K562 (cell line): Measurements from ENCODE around the gene ALCAM. TPM values are rescaled to one million over a fixed set of nuclear protein-coding genes. Genes with fewer than 3 reads are reported as not detected.

Source experiments
- ATAC-seq: fragments of 200-7000 bp; cut with Tn5 transposase; 3 replicates; pipeline ENCODE4 v1.9.1; 2020; ENCODE audit warnings: moderate library complexity
- BruUV-seq: library from RNA; stranded (reverse); fragments of 400-500 nt; replicated peaks from 2 replicates; lab custom pipeline; 2021; lab: Mats Ljungman, UMichigan
- CTCF ChIA-PET: fragments of 300-600 bp; formaldehyde crosslinking; extraction: SDS; loops from one replicate; lab custom pipeline; 2021; ENCODE audit warnings: low intra/inter-chr PET ratio; lab: Yijun Ruan, JAX
- POLR2A ChIA-PET: fragments of 300-600, 350-650 bp; sonication (Branson Sonifier 250); formaldehyde crosslinking; extraction: SDS; loops from one replicate; lab custom pipeline; 2021; ENCODE audit warnings: antibody characterized with exemption, inconsistent platforms; lab: Yijun Ruan, JAX
- DNase-seq, 4 experiments: peaks; one replicate each; pipeline versions ENCODE4 v3.0.0 to v3.0.0-alpha.2; 2011 to 2018; ENCODE audit warnings: low spot score in 3 of 4, mixed read lengths in 3 of 4; ENCODE audit errors: extremely low read depth in 1 of 4
- FAIRE-seq: peaks from 2 replicates; lab custom pipeline; 2011; peaks lifted over from hg19 to GRCh38; lab: Jason Lieb, UNC
- H2AFZ ChIP-seq: 2 replicates; pipeline ENCODE4 v1.6.0; 2011; ENCODE audit warnings: low read depth, low read length, control low read depth, inconsistent platforms
- H3K27ac ChIP-seq: fragments of 200-600 bp; 3 replicates; pipeline ENCODE4 v1.8.0; 2011; ENCODE audit warnings: low read depth, mild to moderate bottlenecking, control low read depth, inconsistent platforms, low read length, moderate library complexity, mixed read lengths; ENCODE audit errors: extremely low read depth
- H3K27me3 ChIP-seq, 2 experiments: fragments of 300-600 bp in 1 of 2; 2 replicates in 1 of 2; 3 replicates in 1 of 2; pipeline versions ENCODE4 v1.6.0 to v1.8.0; 2011; ENCODE audit warnings: inconsistent platforms in 2 of 2, low read length in 2 of 2, mild to moderate bottlenecking in 1 of 2, mixed read lengths in 1 of 2, moderate library complexity in 1 of 2; ENCODE audit not compliant: control insufficient read depth in 2 of 2, insufficient read depth in 2 of 2
- H3K36me3 ChIP-seq: fragments of 300-600 bp; 3 replicates; pipeline ENCODE4 v1.8.0; 2011; ENCODE audit warnings: mild to moderate bottlenecking, low read length, inconsistent platforms; ENCODE audit not compliant: control insufficient read depth, insufficient read depth
- H3K4me1 ChIP-seq, 2 experiments: fragments of 200-600 bp in 1 of 2; replicated peaks in 1 of 2; 2 replicates in 1 of 2; 3 replicates in 1 of 2; pipeline versions ENCODE4 v1.5.1 to v1.8.0; 2011; ENCODE audit warnings: inconsistent platforms in 2 of 2, low read length in 2 of 2, mild to moderate bottlenecking in 1 of 2, mixed read lengths in 1 of 2, moderate library complexity in 1 of 2; ENCODE audit not compliant: control insufficient read depth in 2 of 2, insufficient read depth in 2 of 2
- H3K4me2 ChIP-seq: 2 replicates; pipeline ENCODE4 v1.6.1; 2011; ENCODE audit warnings: low read length, control low read depth, inconsistent platforms, mixed read lengths; ENCODE audit not compliant: insufficient read depth
- H3K4me3 ChIP-seq: fragments of 200-600 bp; sonication (generic), shearing (Covaris generic); 2 replicates; pipeline ENCODE4 v1.5.1; 2016; ENCODE audit warnings: control low read depth, inconsistent platforms
- H3K79me2 ChIP-seq: fragments of 200-600 bp; 3 replicates; pipeline ENCODE4 v1.8.0; 2011; ENCODE audit warnings: low read length, inconsistent platforms; ENCODE audit not compliant: control insufficient read depth, insufficient read depth
- H3K9ac ChIP-seq, 2 experiments: 2 replicates each; pipeline versions ENCODE4 v1.6.0 to v1.6.1; 2011; ENCODE audit warnings: low read depth in 2 of 2, low read length in 2 of 2, control low read depth in 1 of 2, inconsistent platforms in 1 of 2, mild to moderate bottlenecking in 1 of 2, mixed read lengths in 1 of 2; ENCODE audit not compliant: insufficient read depth in 1 of 2
- H3K9me1 ChIP-seq: one replicate; pipeline ENCODE4 v1.6.0; 2011; ENCODE audit warnings: inconsistent platforms, mild to moderate bottlenecking, low read length, moderate library complexity; ENCODE audit not compliant: control insufficient read depth, insufficient read depth
- H3K9me3 ChIP-seq: replicated peaks from 2 replicates; pipeline ENCODE4 v1.5.1; 2011; ENCODE audit warnings: low read depth, low read length, inconsistent platforms; ENCODE audit not compliant: control insufficient read depth, insufficient read depth
- H4K20me1 ChIP-seq: replicated peaks from 2 replicates; pipeline ENCODE4 v1.6.1; 2011; ENCODE audit warnings: low read length, inconsistent platforms, mixed read lengths; ENCODE audit not compliant: control insufficient read depth, insufficient read depth
- AFF4 ChIP-seq: sonication (generic); formaldehyde crosslinking; IDR thresholded peaks from 2 replicates; pipeline ENCODE4 v1.8.0; 2023; ENCODE audit warnings: mild to moderate bottlenecking, missing genetic modification reagents
- ATF7 ChIP-seq: fragments of 450-650 bp; IDR thresholded peaks from 2 replicates; pipeline ENCODE4 v1.7.1; 2014; ENCODE audit warnings: mild to moderate bottlenecking, moderate library complexity
- DEAF1 ChIP-seq: fragments of 450-650 bp; formaldehyde crosslinking; IDR thresholded peaks from 2 replicates; pipeline ENCODE4 v1.4.0; 2020; ENCODE audit warnings: mild to moderate bottlenecking, moderate library complexity
- FUS ChIP-seq: fragments of 200-400 bp; formaldehyde crosslinking; optimal IDR thresholded peaks from 2 replicates; pipeline ENCODE3; 2017; ENCODE audit warnings: low read depth, low read length
- LCOR ChIP-seq: sonication (generic); formaldehyde crosslinking; IDR thresholded peaks from 2 replicates; pipeline ENCODE4 v1.8.0; 2022; ENCODE audit warnings: mild to moderate bottlenecking, missing genetic modification reagents
- RBBP5 ChIP-seq: fragments of 200-600 bp; sonication (generic); IDR thresholded peaks from 2 replicates; pipeline ENCODE4 v1.6.1; 2012; ENCODE audit warnings: borderline replicate concordance, mild to moderate bottlenecking, low read length, control low read depth, inconsistent platforms; ENCODE audit not compliant: insufficient read depth, poor library complexity, severe bottlenecking
- SAFB ChIP-seq: fragments of 200-400 bp; formaldehyde crosslinking; IDR thresholded peaks from 2 replicates; pipeline ENCODE4 v1.6.1; 2017; ENCODE audit warnings: low read depth, low read length, borderline replicate concordance
- ZNF134 ChIP-seq: fragments of 250-450 bp; sonication (Bioruptor Pico); conservative IDR thresholded peaks from 2 replicates; pipeline ENCODE4 v1.4.0; 2020
- ZNF217 ChIP-seq: sonication (generic); formaldehyde crosslinking; IDR thresholded peaks from 2 replicates; pipeline ENCODE4 v1.8.0; 2022; ENCODE audit warnings: mild to moderate bottlenecking, missing genetic modification reagents
- WGBS: fragments of 100-300 bp; shearing (Covaris generic); methylation state at CpG from one replicate; pipeline ENCODE4 v1.1.6; 2016; ENCODE audit warnings: low coverage, mixed read lengths; ENCODE audit not compliant: insufficient coverage; ENCODE audit errors: missing lambda C conversion rate; 5-methylcytosine and 5-hydroxymethylcytosine counted together
- in situ Hi-C: fragments of 300-500 bp; cut with MboI; formaldehyde crosslinking; loops from 4 replicates; pipeline ENCODE4 v1.15.0; 2018; ENCODE audit warnings: inconsistent platforms, mixed read lengths
- intact Hi-C: fragments of 100-400 bp; cut with micrococcal nuclease; formaldehyde crosslinking; loops from 2 replicates; pipeline ENCODE4 v1.14.2; 2022
- polyA plus RNA-seq, 8 experiments: library from polyadenylated mRNA; depleted of rRNA in 4 of 8; stranded (reverse) in 5 of 8; unstranded in 3 of 8; fragments of >200 nt; fragmentation: Nextera tagmentation in 2 of 8; fragmentation: Illumina TruSeq in 1 of 8; extraction: Ambion mirVana in 2 of 8; extraction: Trizol in 1 of 8; gene quantifications; 2 replicates each; pipeline versions ENCODE4 v1.2.1 to v1.2.3, GENCODE V29; 2011 to 2014; ENCODE audit warnings: inconsistent platforms in 1 of 8, missing spikeins in 1 of 8
- total RNA-seq, 7 experiments: library from RNA; depleted of rRNA in 6 of 7; stranded (reverse); fragments of >200 nt in 6 of 7; fragmentation: Illumina TruSeq in 2 of 7; extraction: Trizol in 2 of 7; gene quantifications; 2 replicates each; pipeline versions ENCODE4 v1.2.1 to v1.2.3, GENCODE V29; 2011 to 2021; ENCODE audit warnings: low replicate concordance in 1 of 7

Gene ALCAM
- total and polyA plus RNA-seq, 9 of the 15 experiments (the other 6 are each of a cell fraction or from before 2014, with no cell fraction given), result 0.03 to 0.98 (median 0.14) TPM; not detected in 1

GRCh38 chr3:105365391-105366325 is 1.1 kb upstream of the ALCAM start:
- Histone ChIP-seq H3K9me3 (no peaks in the 10 kb centered on the region), H3K36me3 (no peaks in the 10 kb centered on the region), H3K9ac (no peak overlapping the region), H3K4me2 (no peak overlapping the region), H3K79me2 (no peaks in the 10 kb centered on the region), H3K27me3 (no peaks in the 10 kb centered on the region), H4K20me1 (no peaks in the 10 kb centered on the region), H2AFZ (no peak overlapping the region), H3K9me1 (no peaks in the 10 kb centered on the region), H3K4me1 (peaks cover 0 to 17% of the 10 kb centered on the region in 2 experiments; a peak in 2 of 5 replicates), H3K4me3 (no peak overlapping the region), H3K27ac (no peak overlapping the region)
- BruUV-seq, result no TSS peak
- ChIA-PET CTCF (no interaction called here), POLR2A (no interaction called here)
- intact Hi-C loops (no loop called here), in situ Hi-C loops (no loop called here)
- under 1% methylated on average over 17 of the region's 24 CpGs for WGBS
- FAIRE-seq (no peak), DNase-seq (no peak), ATAC-seq (no peak)
- TF ChIP-seq ATF7 (no peak), ZNF217 (CRISPR knock-in tag) (no peak), DEAF1 (CRISPR knock-in tag) (no peak), LCOR (CRISPR knock-in tag) (no peak), ZNF134 (CRISPR knock-in tag) (no peak), AFF4 (CRISPR knock-in tag) (no peak), SAFB (no peak), FUS (no peak), RBBP5 (no peak)
